Small intestine (tissue), 7 donors: ENCODE results near the gene FN3K. TPM values are rescaled to one million over a fixed set of nuclear protein-coding genes. Genes with fewer than 3 reads are reported as not detected.

ENCODE experiments used
- DNase-seq, 2 donors: peaks; one replicate each; pipeline versions ENCODE4 v3.0.0 to v3.0.0-alpha.2; 2013
- FAIRE-seq: peaks from 2 replicates; lab custom pipeline; 2012; peaks lifted over from hg19 to GRCh38; lab: Jason Lieb, UNC
- H3K27ac ChIP-seq, 3 donors: one replicate each; pipeline ENCODE4 v1.5.1; 2013; ENCODE audit warnings: low read length in 2 of 3, mild to moderate bottlenecking in 2 of 3, control low read depth in 1 of 3, inconsistent platforms in 1 of 3, low read depth in 1 of 3, moderate library complexity in 1 of 3
- H3K27me3 ChIP-seq, 3 donors: one replicate each; pipeline ENCODE4 v1.6.1; 2013; ENCODE audit warnings: low read length in 3 of 3, inconsistent platforms in 1 of 3; ENCODE audit not compliant: control insufficient read depth in 3 of 3, insufficient read depth in 3 of 3
- H3K36me3 ChIP-seq, 3 donors: one replicate each; pipeline ENCODE4 v1.6.1; 2013; ENCODE audit warnings: low read length in 3 of 3, inconsistent platforms in 1 of 3, low read depth in 1 of 3, mild to moderate bottlenecking in 1 of 3, moderate library complexity in 1 of 3; ENCODE audit not compliant: control insufficient read depth in 3 of 3, insufficient read depth in 2 of 3
- H3K4me1 ChIP-seq, 3 donors: one replicate each; pipeline ENCODE4 v1.6.1; 2013; ENCODE audit warnings: low read length in 2 of 3, inconsistent platforms in 1 of 3, low read depth in 1 of 3, mild to moderate bottlenecking in 1 of 3, moderate library complexity in 1 of 3; ENCODE audit not compliant: control insufficient read depth in 3 of 3, insufficient read depth in 2 of 3
- H3K4me3 ChIP-seq, 3 donors: one replicate each; pipeline ENCODE4 v1.5.1; 2013; ENCODE audit warnings: low read length in 3 of 3, control low read depth in 1 of 3, inconsistent platforms in 1 of 3, low read depth in 1 of 3, mild to moderate bottlenecking in 1 of 3, moderate library complexity in 1 of 3
- H3K9me3 ChIP-seq, 2 donors: one replicate each; pipeline ENCODE4 v1.6.1; 2013; ENCODE audit warnings: low read depth in 1 of 2, low read length in 1 of 2; ENCODE audit not compliant: control insufficient read depth in 2 of 2, insufficient read depth in 1 of 2
- WGBS, 3 donors: extraction: QIAGEN DNeasy Blood & Tissue Kit; methylation state at CpG; one replicate each; pipeline ENCODE4 v1.1.7; 2013; 5-methylcytosine and 5-hydroxymethylcytosine counted together
- polyA plus RNA-seq, 4 donors: library from polyadenylated mRNA; stranded (reverse) in 3 of 4; unstranded in 1 of 4; fragments of 200-250 nt in 3 of 4; fragments of 120-200 nt in 1 of 4; gene quantifications; one replicate each; pipeline versions ENCODE4 v1.2.1 to v1.2.3, GENCODE V29; 2013
- donor health status: healthy with polysubstance abuse.
- donor health status: control.
- donor health status: control.
- donor health status: Bipolar disorder and iron deficiency.
- donor health status: healthy.

FN3K gene
- polyA plus RNA-seq, 4 donors, result 17.9 to 261 (median 23.5) TPM

DNA sequence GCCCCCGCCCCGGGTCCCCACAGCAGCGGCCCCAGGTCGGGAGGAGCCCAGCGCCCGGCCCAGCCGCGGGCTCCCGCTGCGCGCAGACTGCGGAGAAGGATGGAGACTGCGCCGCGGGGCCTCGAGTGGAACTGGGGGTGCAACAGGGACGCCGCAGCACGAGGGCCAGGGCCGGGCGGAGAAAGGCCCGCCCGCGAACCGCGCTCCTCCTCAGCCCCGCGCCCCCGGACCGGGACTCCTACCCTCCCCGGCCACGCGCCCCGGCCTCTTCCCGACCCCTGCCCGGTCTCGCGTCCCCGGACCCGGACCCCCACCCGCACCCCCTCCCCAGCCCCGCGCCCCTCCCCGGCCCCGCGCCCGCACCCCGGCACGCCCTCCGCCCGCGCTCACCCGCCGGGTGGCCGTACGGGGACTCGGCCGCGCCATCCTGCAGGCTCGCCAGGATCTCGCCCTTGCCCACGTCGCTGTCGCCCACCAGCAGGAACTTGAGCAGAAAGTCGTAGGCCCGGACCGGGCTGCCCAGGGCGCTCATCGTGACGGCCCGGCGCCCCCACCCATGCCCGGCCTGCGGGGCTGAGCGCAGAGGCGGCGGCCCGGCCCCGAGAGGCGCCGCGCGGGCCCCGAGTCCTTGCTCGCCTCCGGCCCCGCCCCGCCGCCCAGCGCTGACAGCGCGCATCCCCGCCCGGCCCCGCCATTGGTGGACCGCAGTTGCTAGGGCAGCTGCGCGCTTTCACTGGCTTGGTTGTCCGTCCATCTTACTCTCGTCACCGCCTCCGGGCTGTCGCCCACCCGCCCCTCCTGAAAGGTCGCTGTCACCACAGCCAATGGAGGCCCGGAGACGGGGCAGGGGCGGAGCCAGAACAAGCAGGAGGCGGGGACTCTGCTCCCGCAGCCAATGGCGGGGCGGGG, 37.1 kb upstream of the FN3K start, which contains the start of gene RAB40B:
Gene RAB40B (minus strand): TSS at position 634 of the 909 bp plus-strand sequence. CDS start 102 bp downstream, at position 532.
- peaks cover 0 to 2% (median 0%) of the 10 kb centered on the region in 3 donors for H3K27me3 ChIP-seq
- no peak for FAIRE-seq
- H3K27ac ChIP-seq, result peak within 1 kb of the TSS; percentile 28 to 57 (median 53)
- H3K4me3 ChIP-seq, result peak within 1 kb of the TSS; percentile 57 to 83 (median 67)
- peaks cover 0 to 11% (median 0%) of the 10 kb centered on the region in 3 donors for H3K36me3 ChIP-seq
- WGBS, 3 donors, result 0 to 1% (median 1%) methylated on average over 32 to 112 of the region's 112 CpGs
- H3K4me1 ChIP-seq, result peaks cover 0 to 26% (median 3%) of the 10 kb centered on the region in 3 donors
- peaks cover 0 to 20% of the 10 kb centered on the region in 2 donors for H3K9me3 ChIP-seq
- peak; percentile 98 to 99 for DNase-seq

- peak overlapping the region; percentile 28 to 53 (median 49) for H3K27ac ChIP-seq
Observed at GRCh38 chr17:82698974-82699442, 36.4 kb upstream of the FN3K start.

GRCh38 chr17:82699551-82699950, 35.9 kb upstream of the FN3K start:
- peaks cover 0 to 2% (median 0%) of the 10 kb centered on the region in 3 donors for H3K27me3 ChIP-seq
- peak overlapping the region in 1 of 3 donors; percentile 54 for H3K4me3 ChIP-seq
- 76 to 83% (median 78%) methylated on average over 13 of the region's 13 CpGs for WGBS, 3 donors
- H3K4me1 ChIP-seq, result peaks cover 0 to 37% (median 3%) of the 10 kb centered on the region in 3 donors
- H3K27ac ChIP-seq, result no peak overlapping the region
- peaks cover 0 to 15% of the 10 kb centered on the region in 2 donors for H3K9me3 ChIP-seq
- FAIRE-seq (no peak), DNase-seq (no peak)
- H3K36me3 ChIP-seq, result peaks cover 0 to 8% (median 0%) of the 10 kb centered on the region in 3 donors

More at GRCh38 chr17:82698974-82699442, 36.4 kb upstream of the FN3K start:
- Histone ChIP-seq H3K36me3 (peaks cover 0 to 11% (median 0%) of the 10 kb centered on the region in 3 donors), H3K9me3 (peaks cover 0 to 20% of the 10 kb centered on the region in 2 donors), H3K27me3 (peaks cover 0 to 2% (median 0%) of the 10 kb centered on the region in 3 donors), H3K4me1 (peaks cover 0 to 32% (median 3%) of the 10 kb centered on the region in 3 donors), H3K4me3 (peak overlapping the region; percentile 52 to 56 (median 54))
- FAIRE-seq (no peak), DNase-seq (no peak)
- 2 to 7% (median 6%) methylated on average over 32 to 45 of the region's 45 CpGs for WGBS, 3 donors

DNA sequence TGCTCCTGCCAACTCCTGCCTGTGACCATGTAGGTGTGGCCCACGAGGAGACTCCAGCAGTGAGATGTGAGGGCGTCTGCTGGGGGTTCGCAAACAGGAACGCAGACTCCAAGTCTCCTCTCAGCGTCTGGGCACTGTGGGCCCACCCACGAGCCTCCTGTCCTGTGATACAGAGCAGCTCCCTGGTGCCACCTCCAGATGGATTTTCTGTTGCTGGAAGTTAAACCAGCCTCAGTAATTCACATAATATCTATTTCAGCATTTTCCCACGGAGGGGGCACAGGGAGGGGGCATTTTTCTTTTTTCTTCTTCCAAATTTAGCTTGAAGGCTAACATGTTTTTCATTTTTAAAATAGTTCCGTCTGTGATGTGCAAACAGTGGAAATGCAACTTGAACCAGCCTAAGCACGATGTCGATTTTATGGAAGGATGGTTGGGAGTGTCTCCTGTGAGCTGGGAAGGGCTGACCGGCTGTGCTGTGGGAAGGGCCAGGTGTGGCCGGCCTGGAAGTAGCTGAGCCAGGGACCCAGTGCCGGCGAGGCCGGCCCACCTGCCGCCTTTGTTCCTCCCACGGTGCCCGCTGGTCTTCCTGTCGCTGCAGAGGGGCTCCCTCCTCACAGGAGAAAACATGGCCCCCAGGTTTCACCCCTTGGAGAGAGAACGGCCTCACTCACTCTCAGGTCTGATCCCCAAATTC, 33.0 kb upstream of the FN3K start:
- 19 to 48% (median 44%) methylated on average over 17 to 20 of the region's 20 CpGs for WGBS, 3 donors
- peak overlapping the region in 1 of 3 donors; percentile 18 for H3K4me3 ChIP-seq
- H3K9me3 ChIP-seq, result no peaks in the 10 kb centered on the region
- H3K27me3 ChIP-seq, result no peaks in the 10 kb centered on the region
- peak; percentile 53 to 76 for DNase-seq
- no peak for FAIRE-seq
- peaks cover 0 to 38% (median 3%) of the 10 kb centered on the region in 3 donors for H3K4me1 ChIP-seq
- H3K36me3 ChIP-seq, result no peaks in the 10 kb centered on the region
- H3K27ac ChIP-seq, result peak overlapping the region; percentile 61 to 74 (median 65)

GRCh38 chr17:82703036-82703745, 32.2 kb upstream of the FN3K start:
- peaks cover 0 to 34% (median 3%) of the 10 kb centered on the region in 3 donors for H3K4me1 ChIP-seq
- no peaks in the 10 kb centered on the region for H3K9me3 ChIP-seq
- no peak for DNase-seq
- no peaks in the 10 kb centered on the region for H3K36me3 ChIP-seq
- peak overlapping the region; percentile 61 to 74 (median 65) for H3K27ac ChIP-seq
- H3K4me3 ChIP-seq, result peak overlapping the region in 1 of 3 donors; percentile 34
- FAIRE-seq, result no peak
- 76 to 78% (median 78%) methylated on average over 22 to 26 of the region's 26 CpGs for WGBS, 3 donors
- no peaks in the 10 kb centered on the region for H3K27me3 ChIP-seq

- FAIRE-seq (no peak), DNase-seq (peak; percentile 92 to 97)
- no peaks in the 10 kb centered on the region for H3K27me3 ChIP-seq
- H3K36me3 ChIP-seq, result no peaks in the 10 kb centered on the region
- WGBS, 3 donors, result 14 to 56% (median 45%) methylated on average over 38 of the region's 38 CpGs
- peaks cover 0 to 34% (median 3%) of the 10 kb centered on the region in 3 donors for H3K4me1 ChIP-seq
- peak overlapping the region in 2 of 3 donors; percentile 22 to 34 for H3K4me3 ChIP-seq
- peak overlapping the region; percentile 74 to 89 (median 89) for H3K27ac ChIP-seq
- no peaks in the 10 kb centered on the region for H3K9me3 ChIP-seq
Observed at GRCh38 chr17:82703935-82704865, 31.2 kb upstream of the FN3K start.

DNA sequence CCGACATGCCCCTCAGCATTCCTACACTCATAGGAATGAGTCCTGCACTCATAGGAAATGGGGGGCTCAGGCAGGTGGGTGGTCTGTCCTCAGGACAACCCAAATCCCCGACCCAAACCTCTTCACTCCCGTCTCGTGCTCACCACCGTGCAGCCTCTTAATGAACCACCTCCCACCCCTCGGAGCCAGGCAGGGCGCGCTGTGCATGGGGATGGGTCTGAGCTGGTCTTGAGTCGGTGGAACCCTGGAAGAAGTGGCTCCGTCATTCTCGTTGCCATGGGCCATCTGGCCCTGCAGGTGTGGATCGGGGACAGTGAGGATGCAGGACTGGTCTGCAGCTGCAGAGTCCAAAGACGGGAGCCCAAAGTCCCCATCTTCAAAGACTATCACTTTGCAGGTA, 30.5 kb upstream of the FN3K start:
- DNase-seq (no peak), FAIRE-seq (no peak)
- WGBS, 3 donors, result 57 to 78% (median 76%) methylated on average over 13 of the region's 13 CpGs
- H3K4me3 ChIP-seq, result no peak overlapping the region
- H3K4me1 ChIP-seq, result peaks cover 0 to 34% (median 3%) of the 10 kb centered on the region in 3 donors
- no peaks in the 10 kb centered on the region for H3K9me3 ChIP-seq
- H3K27ac ChIP-seq, result peak overlapping the region in 2 of 3 donors; percentile 69 to 89
- no peaks in the 10 kb centered on the region for H3K27me3 ChIP-seq
- no peaks in the 10 kb centered on the region for H3K36me3 ChIP-seq
